GM21360 (cell line): ENCODE data around the gene HABP2.

Source experiments
- ATAC-seq: cut with Tn5 transposase; IDR thresholded peaks from one replicate; pipeline ENCODE4 v1.9.1; 2021; ENCODE audit warnings: mild to moderate bottlenecking, moderate library complexity; ENCODE audit not compliant: unreplicated experiment

The HABP2 gene

DNA sequence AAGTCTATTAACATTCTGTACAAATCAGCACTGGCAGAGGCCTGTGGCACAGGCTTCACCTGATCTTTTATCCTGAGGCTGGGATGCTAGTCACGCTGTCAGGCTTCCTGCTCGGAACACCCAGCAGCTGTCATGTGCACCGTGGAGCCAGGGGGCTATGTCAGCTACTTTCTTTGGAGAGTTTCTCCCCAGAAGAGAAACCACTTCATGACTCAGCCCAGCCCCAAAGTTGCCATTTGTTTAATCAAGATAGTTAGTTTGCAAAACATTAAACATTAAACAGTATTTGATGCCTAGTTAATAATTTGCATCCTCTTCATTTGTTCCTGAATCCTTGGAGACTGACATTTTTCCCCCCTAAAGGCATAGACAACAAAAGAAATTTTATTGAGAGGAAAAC, at the start of gene HABP2:
Gene HABP2 (plus strand): TSS at position 353 of the 400 bp plus-strand sequence. CDS start 69 bp downstream, outside the sequence.
- no peak for ATAC-seq

DNA sequence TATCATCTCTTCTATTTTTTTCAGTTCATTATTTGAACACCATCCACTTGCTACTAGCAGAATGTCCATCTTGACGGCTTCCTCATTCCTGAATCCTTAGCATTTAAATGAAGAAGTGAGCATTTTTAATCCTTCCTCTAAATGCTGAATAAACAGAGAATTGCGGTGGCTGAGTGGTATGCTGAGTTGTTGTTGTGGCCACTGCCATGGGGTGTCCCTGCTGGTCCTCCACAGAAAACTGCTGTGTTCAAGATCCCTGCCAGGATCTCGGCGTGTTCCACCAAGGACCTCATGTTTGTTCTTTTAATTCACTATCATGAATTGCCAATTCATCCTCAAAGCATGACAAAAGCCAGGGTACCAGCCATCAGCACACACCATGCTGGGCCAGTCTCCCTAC, 48.9 kb upstream of the HABP2 start:
- no peak for ATAC-seq

DNA sequence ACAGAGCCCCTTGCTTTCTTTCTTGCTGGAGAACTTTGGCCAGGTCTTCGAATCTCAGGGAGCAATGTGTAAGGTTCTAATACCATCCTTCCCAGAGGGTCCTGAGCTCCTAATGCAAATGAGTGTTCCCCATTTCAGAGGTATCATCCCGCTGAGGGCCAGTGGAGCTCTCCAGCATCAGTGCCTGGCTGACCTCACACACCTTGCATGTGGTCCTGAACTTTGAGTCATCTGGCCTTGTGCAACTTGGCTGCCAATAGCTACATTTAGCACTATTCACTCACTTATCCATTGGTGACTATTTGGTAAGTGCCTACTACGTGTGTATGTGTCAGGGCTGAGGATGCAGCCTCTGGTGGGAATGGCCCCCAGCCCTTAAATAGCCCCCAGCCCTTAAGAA, 48.4 kb upstream of the HABP2 start:
- no peak for ATAC-seq

DNA sequence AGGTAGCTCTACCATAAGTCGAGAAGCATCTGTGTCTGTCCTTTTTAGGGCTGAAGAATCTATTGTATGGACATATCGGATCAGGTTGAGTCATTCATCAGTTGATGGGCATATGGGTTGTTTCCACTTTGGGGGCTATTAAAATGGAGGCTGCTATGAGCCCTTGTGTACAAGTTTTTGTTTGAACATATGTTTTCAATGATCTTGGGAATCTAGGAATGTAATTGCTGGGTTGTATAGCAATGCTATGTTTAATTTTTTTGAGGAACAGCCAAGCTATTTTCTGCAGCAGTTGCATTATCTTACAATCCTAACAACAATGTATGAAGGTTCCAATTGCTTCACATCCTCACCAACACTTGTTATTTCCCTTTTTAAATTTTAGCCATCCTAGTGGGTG, 46.4 kb upstream of the HABP2 start:
- ATAC-seq: no peak

DNA sequence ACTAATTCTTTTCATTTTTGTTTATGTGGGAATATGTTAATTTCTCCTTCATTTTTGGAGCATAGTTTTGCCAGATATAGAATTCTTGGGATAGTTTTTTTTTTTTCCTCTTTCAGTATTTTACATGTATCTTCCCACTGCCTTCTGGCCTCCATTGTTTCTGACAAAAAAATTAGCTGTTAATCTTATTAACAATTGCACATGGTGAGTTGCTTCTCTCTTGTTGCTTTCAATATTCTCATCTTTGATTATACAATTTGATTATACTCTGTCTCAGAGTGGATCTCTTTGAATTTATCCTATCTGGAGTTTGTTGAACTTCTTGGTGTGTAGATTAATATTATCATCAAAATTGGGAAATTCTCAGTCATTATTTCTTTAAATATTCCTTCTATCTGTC, 41.4 kb upstream of the HABP2 start:
- no peak for ATAC-seq

DNA sequence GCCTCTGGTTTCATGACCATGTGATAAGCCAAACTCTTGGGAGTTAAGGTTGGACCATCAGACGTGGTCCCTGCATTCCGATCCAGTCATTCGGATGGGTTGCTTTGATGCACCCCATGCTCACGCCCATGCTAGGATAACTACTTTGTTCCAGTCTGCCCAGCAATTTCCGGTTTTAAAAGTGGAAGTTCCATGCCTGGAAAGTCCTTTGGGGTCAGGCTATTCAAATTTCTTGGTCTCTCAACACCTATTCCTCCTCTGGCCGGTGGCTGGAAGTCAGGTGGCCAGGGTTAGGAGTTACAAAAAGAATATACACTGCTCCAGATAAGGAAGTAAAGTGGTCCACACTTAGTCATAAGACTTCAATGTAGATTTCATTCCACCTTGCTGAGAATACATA, 37.7 kb upstream of the HABP2 start:
- no peak for ATAC-seq

DNA sequence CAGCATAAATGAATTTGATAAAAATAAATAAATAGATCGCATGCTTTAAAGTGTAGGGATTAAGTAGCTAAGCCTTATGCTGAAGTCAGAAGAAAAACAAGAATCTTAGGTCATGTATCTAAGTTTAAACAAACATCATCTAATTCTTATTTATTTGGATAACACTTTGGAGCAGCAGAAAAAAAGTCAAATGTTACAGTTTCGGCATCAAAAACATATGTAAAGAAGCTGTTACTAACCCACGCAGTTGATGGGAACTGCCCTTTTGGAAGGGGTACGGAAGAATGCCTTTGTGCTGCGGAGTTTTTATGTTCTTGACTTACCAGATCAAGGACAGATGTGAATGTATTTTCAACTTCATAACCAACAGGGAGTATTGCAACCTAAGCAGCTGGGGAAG, 37.3 kb upstream of the HABP2 start:
- ATAC-seq: no peak

DNA sequence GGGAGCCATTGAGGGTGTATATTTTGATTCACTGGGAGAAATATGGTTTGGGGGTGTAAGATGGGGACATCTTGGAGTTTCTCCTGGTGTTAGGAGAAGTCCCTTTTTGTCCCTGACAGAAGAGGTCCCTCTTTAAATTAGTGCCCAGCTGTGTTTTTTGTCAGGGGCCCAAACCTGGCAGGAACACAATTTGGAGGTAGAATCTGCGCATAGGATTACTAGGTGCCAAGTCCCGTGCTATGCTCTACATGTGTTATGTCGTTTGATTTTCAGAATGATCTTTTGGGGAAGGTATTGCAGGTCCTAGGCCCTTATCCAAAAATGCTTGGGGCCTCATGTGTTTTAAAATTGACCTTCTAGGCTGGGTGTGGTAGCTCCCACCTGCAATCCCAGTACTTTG, 36.8 kb upstream of the HABP2 start:
- ATAC-seq: no peak

DNA sequence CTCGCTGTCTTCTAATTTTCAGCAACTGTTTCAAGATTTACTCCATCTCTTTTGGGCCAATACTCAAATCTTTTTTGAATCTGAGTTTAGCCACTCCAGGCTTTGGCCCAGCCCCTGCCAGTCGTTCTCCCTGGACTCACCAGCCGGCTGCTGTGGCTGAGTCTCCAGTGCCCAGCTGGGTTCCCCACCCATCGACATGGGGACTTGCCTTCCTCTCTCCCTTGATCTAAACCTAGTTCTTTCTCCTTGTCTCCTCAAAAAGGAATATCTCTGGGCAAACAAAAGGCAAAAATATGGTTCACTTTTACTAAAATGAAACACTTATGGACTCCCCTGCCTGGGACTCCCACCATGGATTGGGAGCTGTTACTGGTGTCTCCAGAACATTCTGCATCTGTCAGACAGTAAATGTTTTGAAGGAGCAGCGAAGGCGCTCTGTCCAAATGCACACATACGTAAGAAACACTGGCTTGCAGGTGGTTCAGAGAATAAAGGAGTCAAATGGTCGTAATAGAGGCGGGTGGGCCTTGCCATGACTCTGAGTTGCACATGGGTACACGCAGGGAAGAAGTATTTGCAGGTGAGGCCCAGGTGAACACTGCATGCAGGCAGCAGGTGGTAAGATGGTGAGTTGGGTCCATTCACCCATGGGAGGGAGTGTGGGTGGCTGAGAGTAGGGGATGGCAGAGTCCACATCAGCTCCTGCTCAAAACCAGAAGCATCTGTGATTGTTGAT, 35.5 kb upstream of the HABP2 start:
- no peak for ATAC-seq

DNA sequence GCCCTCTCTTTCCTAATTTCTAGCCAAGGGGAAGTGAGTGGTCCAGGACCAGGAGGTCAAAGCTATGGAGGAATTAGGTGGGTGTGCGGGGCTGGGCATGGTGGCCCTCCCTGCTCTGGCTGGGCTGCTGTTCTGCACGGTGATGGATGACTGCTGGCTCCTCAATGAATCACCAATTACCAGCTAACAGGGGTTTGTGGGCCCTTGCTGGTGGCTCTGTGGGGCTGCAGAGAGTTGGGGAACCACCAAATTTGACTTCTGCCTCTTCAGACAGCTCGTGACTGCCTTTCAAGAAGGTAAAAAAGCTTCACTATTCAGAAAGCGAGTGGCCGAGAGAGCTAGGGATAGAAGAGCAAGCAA, 35.0 kb upstream of the HABP2 start:
- ATAC-seq: no peak

DNA sequence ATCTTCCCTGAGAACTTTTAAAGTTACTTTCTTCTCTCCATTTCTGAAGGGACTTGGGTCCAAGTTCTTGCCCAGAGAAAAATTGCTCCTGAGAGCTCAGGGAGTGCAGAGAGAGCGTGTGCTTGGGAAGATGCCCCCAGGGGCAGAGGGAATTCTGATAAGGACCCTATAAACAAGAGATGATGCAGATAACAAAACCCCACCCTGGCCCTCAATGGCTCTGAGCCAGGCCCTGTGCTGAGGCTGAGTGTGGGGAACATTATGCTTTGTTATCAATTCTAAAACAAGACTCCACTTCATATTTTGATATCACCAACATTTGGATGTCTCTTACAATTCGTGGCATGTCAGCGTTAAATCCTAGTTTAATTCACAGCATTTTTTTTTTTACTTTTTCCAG, 34.4 kb upstream of the HABP2 start:
- ATAC-seq: no peak

DNA sequence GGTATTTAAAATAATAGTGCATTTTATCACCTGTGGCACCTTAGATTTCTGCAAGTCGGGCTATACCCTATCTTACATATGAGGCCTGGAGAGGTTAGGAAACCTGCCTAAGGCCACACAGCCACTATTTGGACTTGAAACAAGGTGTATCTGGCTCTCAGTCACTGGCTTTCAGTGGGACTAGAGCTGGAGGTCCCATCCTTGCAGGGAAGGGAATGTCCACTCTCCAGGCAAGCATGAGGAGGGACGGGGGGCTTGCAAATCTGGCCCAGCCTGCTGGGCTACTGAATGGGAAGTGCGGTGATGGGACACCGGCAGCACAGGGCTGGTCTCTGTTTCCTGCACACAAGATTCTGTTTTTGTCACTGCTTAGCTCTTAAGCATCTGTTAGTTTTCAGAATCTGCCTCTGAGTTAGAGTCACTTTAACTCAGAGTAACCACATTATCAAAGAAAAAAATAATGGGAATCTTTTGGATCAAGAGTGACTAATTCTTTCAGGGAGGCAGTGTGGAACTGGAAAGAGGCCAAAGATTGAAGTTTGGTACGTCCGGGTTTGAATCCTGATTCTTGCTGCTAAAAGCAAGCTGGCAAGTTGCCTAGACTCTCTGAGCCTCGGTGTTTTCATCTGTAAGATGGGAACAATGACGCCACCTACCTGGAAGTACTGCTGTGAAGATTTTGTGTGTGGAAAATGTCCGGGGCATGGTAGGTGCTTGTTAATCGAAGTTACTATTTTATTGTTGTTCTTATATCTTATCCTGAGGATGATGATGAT, 33.8 kb upstream of the HABP2 start:
- no peak for ATAC-seq

DNA sequence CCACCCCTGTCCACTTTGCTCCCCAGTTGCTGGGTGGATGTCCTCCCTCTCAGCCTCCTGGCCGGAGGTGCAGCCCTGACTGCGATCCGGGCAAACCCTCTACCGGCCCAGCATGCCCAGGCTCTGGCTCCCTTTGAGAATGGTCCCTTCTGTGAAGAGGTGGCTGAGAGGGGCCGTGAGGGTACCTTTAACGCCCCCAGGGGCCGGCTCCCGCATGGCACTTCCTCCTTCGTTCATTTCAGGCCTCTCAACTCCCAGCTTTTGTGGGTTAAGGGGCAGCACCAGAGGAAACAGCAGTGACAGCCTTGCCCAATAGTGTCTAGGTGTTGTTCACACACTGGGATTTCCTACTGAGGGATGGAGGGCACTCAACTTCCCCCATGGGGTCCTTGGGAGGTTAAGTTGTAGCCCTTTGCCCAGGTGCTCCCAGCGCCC, 33.2 kb upstream of the HABP2 start:
- ATAC-seq: no peak

DNA sequence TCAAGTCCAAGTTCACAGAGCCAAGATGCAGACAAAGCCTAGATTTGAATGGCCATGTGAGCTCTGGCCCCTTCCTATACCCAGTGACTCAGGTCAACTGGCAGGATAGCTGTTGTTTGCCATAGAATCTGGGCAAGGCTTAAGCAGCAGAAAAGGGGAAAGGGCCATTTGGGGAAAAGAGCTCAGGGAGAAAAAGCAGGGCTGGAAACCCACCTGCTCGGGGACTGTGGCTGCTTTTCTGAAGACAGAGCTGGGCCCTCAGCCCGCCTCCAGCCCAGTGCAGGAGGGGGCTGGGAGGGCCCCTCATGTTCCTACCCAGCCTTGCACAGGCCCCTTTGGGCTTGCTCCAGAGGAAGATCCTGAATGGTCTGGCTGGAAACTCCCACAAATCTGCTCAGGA, 32.6 kb upstream of the HABP2 start:
- no peak for ATAC-seq

DNA sequence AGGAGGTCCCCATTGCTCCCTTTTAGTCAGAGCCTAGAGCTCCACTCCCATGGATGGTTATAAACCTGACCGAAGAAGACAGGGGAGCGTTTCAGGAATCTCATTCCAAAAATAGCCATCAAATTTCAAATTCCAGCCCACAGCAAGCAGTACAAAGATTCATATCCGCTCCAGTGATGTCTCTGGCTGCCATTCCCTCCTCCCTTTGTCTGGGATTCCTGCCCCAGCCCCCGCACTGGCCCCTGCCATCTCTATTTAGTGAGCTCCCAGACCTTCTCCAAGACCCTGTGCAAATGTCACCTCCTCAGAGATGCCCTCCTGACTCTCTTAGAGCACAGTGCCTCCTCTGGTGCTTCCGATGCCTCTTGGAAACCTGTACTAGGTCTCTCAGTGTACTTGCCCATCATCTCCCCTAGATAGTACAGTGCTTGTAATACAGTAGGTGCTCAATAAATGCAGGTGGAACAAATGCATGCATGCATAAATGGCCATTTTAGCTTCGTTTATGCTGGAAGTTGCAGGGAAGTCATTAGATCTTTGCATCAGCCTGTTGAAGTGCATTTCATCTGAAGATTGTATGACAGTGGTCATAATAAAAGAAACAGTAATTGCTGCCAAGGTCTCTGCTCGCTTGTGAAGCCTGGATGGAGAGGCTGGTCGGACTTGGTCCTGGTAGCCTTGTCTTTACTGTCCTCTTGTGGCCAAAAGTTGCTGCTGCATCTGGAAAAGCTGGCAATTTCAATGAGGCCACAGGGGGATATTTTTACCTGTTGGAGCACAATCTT, 32.0 kb upstream of the HABP2 start:
- peak; percentile 71 for ATAC-seq

DNA sequence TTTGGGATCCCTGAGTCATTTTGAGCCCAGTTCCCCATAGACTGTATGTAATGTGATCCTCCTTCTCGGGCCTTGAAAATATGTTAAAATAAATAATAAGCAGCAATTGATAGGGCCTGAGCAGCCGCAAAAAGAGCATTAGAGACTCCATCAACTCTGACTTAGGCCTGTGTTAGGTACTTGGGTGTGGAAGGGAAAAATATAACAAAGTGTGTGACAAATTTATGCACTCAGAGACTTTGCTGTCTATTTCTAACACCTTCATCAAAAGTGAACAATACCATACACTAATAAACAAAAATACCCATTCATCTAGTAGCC, 31.4 kb upstream of the HABP2 start:
- ATAC-seq: no peak

DNA sequence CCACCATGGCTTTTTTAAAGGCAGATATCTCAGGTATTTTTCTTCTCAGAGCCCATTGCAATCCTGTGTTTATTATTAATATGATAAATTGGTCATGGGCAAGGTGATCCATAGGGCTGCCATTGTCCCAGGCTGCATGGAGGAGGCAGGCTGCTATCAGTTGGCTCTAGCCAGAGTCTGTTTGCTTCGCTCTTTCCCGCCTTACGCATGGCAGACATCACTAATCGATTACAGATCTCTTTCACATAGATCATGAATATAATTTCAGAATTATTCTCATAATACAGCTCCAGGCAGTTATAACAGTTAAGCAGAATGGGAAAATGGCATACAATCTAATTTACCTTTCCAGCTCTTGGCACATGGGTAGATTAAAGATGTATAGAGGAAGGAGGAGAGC, 30.4 kb upstream of the HABP2 start:
- no peak for ATAC-seq

DNA sequence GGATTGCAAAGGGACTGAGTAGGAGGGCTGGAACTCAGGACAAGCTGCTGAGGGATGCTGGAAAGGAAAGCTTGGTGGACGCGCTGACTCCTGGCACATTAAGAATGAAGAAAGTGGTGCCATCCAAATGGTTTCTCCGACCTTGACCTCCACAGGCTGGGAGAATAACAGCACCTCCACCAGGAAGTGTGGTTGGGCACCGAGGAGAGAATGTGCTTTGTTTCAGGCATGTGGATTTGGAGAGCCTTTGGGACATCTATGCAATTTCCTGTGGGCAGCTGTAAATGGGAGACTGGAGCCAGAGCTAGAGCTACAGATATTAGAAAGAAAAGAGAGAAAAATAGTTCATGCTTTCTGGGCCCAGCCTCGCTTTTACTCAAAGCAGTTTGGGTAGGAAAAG, 29.8 kb upstream of the HABP2 start:
- no peak for ATAC-seq

DNA sequence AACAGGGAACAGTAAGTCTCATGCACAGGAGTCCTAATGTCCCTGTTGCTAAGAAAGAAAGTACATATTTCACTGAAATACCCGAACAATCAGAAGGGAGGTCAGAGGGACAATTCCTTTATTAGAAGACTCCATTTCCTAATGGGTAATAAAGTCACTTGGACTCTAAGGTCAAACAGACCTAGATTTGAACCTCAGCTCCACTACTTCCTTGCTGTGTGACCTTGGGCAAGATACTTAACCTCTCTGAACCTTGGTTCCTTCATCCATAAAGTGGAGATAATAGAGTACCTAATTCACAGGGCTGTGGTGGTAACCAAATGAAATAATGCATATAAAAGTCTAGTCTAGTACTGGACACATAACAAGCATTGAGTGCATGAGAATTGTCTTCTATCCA, 29.2 kb upstream of the HABP2 start:
- no peak for ATAC-seq

DNA sequence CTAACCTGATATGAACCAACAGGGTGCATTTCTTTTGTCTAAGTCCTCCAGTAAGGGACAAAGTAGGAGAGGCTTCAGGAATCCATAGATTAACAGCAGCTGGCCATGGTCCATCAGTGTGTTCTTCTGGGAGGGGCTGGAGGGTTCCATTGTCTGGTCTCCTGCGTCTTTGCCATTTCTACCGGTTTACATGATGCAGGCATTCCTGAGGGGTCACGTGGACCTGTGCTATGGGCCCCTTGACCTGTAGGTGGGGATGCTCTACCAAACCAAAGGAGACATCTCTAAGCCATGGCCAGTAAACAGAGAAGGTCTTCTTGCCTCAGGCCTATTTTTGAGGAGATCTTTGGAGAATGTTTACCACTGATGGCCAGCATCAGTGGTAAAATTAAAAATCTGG, 28.7 kb upstream of the HABP2 start:
- no peak for ATAC-seq

DNA sequence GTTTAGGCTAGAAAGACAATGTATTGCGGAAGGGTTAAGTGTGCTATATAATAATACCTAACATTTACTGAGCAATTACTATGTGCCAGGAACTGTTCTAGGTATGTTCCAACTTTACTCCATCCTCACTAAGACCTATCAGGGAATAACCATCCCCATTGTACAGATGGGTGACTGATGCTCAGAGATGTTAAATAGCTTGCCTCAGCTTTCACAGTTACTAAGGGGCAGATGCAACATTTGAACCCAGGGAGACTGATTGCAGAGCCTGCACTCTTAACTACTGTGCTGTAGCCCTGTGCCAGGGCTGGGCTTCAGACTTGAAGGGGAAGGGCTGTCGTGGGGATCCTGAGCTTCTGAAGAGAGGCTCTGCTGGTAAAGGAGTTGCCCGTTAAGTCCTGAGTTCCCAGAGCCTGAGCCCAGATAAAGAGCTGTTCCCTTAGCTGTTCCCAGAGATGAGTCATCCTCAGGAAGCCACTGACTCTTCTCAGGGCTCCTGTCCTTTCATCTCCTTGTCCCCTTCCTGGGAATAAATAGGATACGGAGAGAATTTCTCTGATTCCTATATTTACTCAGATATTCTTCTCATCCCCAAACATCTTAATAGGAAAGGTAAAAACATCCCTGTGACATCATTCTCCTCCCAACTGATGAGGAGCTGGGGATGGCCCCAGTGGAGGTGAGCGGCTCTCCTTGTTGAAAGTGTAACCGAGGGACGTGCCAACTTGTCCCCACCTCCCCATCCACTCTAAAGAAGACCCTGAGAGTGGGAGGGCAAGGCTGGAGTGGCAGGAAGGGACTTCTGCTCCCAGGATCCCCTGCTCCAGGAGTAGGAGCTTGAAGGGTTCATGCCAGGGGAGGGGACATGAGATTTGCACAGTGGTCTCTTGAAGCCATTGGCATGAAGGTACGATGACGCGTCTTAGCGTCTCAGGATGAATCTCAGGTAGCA, 28.0 kb upstream of the HABP2 start:
- ATAC-seq: no peak
